ENCODE data around the gene RIMBP2.

- TF ChIP-seq CTCF (IDR thresholded peaks at IDR 0.05), result no peak
- TF ChIP-seq POLR2A (IDR thresholded peaks at IDR 0.05), result no peak
These were observed 218.1 kb downstream of the RIMBP2 start for GRCh38 chr12:130497991-130498390.
